Germinal center (tissue), 1 donor: ENCODE data around the gene WDFY1.
A peak's percentile ranks its signal among the peaks of the same experiment; 100 is the strongest.

ENCODE experiments used
- DNase-seq: peaks from one replicate; pipeline ENCODE4 v3.0.0; 2012; ENCODE audit warnings: mixed read lengths, low spot score

Gene WDFY1

DNA sequence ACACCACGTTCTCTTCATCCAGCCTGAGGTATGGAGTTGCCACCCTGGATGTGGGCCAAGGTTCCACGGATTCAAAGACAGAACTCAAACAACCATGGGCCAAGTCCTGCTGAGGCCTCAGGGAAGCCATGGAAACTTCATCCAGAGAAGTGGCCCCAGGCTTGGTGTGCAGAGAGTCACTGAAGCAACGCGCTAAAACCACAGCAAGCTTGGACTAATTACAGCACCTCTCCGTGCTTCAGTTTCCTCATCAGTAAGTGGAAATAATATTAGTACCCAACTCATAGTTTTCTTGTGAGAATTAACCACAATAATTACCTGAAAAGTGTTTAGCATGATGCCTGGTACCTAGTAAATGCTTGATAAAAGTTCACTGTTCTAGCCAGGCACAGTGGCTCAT, 88.6 kb downstream of the WDFY1 start:
- DNase-seq: no peak

DNA sequence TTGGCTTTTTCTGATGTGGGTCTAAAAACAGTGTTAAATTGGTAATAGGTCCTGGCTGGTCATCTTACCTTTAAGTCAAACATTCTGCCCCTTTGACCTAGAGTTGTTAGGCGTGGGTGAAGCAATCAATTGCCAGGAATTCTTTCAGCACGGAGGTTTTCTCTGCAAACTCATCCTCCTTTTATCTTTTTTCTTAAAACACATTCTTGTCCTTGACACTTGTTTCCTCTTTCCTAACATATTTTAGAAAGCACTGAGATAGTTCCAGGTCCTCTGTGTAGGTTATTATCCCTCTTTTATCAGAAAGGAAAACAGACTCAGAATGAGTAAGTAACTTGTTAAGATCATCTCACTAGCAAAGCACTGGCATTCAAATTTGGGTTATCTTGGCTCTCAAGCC, 89.1 kb downstream of the WDFY1 start:
- DNase-seq: no peak

DNA sequence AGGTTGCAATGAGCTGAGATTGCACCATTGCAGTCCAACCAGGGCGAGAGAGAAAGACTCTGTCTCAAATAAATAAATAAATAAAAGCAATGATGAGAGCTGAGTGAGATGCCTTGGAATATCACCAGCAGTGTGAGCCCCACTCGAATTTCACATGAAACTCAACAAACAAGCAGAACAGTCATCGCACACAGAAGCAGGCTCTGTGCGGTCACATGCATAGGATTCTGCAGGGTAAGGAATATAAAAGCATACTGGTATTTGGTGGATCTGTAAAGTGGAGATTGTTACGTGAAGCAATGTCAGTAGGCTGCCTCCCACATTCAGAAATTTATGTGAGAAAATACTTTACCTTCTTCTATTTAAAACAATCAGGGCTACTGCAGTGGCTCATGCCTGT, 89.7 kb downstream of the WDFY1 start:
- DNase-seq: no peak

DNA sequence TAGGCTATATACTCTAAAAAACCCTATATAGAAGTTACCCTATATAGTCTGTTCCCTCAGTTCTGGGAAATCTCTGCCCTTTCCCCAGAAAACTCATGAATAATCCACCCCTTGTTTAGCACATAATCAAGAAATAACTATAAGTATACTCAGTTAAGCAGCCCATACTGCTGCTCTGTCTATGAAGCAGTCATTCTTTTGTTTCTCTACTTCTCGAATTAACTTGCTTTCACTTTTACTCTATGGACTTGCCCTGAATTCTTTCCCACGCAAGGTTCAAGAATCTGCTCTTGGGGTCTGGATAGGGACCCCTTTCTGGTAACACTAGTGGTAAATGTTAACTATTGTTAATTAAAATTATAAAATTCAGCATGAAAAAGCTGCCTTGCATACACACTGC, 90.4 kb downstream of the WDFY1 start:
- DNase-seq: no peak

DNA sequence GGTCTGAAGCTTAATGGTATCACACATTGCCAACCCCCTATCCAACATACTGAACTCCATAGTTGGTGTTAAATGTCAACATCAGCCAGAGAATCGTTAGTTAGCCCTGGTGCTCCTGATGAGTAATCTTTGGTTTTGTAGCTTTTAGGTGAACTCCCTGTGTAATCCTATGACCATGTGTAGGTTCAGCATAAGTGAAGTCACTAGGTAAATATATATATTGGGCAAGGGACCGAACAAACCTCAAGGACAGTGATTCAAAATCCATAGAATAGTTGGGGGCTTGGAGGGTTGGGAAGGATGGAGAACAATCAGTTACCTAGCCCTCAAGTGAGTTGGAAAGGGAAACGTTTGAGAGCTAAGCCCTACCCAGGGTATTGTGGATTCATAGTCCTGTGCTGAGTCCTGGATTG, 91.7 kb downstream of the WDFY1 start:
- no peak for DNase-seq

DNA sequence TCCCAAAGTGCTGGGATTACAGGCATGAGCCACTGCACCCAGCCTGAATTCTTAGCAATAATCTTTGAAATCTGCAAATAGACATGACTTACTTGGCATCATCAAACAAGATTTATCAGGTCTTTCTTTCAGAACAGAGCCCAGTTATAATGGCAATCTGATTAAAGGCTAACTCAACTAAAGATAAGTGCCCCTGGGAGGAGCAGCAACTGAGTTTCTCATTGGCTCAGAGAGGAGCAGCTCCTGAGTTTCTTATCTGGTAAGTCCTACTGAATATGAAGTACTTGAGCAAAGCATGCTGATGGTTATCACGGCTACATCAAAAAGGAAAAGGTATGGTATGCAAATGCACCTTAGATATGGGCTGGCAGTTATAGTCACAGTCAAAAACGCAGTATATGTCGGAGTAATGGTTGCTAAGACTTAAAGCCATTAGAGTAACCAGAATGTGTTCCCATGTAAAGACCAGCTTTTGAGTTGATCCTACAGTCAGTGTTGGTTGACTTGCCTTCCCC, 92.8 kb downstream of the WDFY1 start:
- DNase-seq: no peak

DNA sequence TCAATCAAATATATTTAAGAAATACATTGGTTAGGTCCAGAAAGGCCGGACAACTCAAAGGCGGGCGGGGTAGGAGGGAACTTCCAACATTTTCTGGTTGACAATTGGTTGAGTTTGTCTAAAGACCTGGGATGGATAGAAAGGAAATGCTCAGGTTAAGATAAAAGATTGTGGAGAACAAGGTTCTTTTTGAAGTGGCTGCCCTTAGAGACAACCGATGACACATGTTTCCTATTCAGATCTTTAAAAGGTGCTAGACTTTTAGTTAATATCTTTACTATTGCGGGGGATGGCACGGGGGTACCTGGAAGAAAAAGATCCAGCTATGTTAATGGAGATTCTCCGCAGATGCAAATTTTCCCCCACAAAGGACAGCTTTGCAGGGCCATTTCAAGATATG, 97.7 kb downstream of the WDFY1 start:
- no peak for DNase-seq

DNA sequence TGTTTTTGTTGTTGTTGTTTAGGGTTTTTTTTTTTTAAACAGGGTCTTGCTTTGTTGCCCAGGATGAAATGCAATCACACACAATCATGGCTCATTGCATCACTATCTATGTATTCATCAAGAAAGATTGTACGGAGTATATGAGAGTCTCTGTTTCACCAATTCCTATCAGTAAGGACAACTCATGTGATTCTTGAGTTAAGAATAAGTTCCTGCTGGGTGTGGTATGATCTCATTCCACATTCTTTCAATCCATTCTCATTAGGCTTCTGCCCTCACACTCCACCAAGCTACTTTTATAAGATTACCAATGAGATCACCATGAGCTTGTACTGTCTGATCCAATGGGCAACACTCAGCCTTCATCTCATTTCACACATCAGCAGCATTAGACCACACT, 98.6 kb downstream of the WDFY1 start:
- no peak for DNase-seq

DNA sequence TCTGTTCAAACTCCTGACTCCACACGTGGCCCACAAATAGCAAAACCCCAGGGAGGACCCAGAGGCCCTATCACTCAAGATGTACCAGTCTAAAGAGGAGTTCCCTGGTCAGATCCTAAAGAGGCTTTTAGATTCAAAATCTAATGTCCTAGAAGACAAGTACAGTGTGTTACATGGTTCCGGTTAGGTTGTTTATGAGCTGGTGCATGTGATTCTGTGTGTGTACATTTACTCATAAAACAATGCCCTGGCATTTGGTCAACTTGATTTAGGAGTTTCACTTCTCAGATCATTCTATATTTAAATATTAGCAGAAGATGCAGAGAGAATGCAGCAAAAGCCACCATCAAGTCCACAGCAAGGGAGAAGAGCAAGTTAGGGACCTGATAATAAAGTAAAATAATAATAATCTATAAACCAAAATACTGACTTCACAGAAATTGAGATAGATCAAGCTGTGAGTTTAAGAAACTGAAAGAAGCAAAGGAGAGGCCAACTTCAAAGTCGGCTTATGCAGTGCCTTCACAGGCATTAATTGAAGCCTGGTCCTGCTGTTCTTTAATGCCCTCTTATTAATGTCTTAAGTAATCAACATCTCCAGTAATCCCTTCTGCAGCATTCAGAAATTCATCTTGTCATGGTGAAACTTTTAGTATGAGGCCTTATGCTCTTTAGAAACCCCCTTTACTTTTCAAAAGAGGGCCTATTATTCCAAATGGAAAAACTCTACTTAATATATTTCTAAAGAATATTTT, 103.5 kb downstream of the WDFY1 start:
- DNase-seq: peak; percentile 23

DNA sequence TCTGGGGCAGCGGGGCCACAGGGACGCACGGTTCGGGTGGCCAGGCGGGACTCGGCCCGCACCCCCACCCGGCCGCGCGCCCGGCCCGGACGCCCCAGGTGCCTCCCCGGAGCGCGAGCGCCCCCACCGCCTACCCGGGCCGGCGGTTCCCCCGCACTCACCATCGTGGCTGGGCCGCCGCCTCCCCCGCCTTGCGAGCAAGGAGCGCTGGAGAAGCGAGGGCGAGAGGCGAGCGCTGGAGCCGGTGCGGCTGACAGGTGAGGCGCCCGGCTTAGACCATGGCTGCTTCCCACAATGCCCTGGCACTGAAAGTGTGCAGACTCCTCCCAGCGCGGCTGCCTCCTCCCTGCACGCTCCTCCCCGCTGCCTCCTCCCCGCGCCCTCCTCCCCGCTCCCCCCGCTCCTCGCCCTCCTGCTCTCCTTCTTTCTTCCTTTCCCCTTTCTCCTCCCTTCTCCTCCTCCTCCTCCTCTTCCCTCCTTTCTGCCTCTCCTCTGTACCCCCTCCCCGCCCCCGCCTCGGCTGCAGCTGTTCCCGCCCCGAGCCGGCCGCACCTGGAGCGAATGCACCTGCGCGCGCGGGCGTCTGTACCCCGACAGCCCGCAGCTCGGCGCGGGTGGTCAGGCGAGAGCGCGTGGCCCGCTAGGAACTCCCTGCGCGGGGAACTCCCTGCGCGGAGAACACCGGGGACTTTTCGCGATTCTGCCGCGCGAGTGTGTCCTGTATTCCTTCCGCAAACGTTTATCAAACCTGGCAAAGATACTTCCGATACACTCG, 107.7 kb downstream of the WDFY1 start, which contains the start of gene AP1S3:
Gene AP1S3 (minus strand): TSS at position 296 of the 775 bp plus-strand sequence. CDS start 132 bp downstream, at position 164.
- DNase-seq: peak; percentile 90

DNA sequence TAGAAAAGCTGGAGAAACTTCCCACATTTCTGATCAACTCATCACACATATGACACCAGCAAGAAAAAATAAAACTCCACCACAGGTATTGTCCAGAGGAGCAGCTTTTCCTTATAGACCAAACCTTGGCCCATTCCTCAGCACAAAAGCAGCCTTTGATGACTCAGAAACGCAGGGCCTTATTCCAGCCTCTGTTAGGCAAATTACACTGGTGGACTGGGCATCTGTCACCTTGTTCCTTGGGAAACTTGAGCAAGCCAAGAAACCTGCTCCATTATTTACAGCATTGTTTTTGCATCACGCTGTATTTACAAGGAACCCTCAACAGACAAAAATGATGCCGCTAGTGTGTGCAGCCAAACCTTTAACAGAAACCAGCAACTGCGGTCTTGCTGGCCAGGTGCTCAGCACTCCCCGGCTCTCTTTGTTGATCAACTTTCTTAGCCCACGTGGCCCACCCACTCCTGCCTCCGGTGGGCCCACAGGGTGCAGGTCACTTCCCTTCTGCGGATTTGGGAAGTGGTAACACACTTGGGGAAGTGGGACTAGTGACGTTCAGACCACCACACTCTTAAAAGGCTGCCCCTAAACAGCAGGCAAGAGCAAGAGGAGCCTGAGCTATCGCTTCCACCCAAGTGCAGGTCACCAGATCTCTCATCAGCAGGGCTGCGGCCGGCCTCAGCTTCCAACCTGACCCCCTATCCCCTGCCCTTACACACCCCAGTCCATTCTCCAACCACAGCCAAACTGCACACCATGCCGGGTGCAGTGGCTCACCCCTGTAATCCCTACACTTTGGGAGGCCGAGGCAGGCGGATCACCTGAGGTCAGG, 109.2 kb downstream of the WDFY1 start:
- peak; percentile 89 for DNase-seq

DNA sequence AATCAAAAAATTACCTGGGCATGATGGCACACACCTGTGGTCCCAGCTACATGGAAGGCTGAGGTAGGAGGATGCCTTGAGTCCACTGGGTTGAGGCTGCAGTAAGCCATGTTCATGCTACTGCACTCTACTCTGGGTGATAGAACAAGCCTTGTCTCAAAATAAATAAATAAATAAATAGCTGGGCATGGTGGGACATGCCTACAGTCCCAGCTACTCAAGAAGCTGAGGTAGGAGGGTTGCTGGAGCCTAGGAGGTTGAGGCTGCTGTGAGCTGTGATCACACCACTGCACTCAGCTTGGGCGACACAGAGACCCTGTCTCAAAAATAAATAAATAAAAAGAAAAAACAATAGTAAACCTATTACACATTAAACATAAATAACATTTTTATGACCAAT, 110.7 kb downstream of the WDFY1 start:
- DNase-seq: no peak

DNA sequence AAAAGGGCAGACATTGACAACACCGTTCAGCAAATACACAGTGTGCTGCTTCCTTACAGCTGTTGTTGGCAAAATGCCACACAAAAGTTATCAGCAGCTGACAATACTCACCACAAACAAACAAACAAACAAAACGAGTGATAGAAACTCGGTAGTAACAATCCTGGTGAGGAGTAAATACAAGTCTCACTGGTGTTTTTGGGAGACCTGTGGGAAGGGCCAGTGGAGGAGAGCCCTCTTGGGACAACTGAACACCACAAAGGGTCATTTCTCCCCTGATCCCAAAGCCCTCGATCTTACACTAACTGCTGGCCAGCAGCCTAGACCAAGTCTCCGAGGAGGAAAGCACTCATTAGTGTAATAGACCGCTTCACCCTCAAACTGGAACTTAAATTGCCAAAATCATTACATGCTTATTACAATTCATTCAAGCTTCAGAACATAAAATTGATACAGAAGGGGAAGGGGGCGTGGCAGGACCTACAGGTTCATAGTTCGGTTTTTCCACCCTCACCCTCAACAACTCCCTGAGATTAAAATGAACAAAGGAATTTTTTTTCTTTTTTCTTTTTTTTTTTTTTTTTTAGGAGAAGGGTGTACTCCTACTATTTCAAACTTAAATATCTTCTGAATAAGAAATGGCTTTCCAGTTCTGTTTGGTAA, 112.8 kb downstream of the WDFY1 start:
- DNase-seq: no peak

DNA sequence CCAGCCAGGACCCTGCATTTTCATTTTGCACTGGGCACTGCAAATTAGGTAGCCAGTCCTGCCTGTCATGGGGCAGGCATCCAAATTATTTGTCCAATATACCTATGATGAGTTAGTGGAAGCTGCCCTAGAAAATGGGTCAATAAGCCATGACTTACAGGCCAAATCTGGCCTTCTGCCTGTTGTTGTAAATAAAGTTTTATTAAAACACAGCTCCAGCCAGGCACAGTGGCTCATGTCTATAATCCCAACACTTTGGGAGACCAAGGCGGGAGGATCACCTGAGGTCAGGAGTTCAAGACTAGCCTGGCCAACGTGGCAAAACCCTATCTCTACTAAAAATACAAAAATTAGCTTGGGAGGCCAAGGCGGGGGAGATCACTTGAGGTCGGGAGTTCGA, 116.0 kb downstream of the WDFY1 start:
- no peak for DNase-seq

DNA sequence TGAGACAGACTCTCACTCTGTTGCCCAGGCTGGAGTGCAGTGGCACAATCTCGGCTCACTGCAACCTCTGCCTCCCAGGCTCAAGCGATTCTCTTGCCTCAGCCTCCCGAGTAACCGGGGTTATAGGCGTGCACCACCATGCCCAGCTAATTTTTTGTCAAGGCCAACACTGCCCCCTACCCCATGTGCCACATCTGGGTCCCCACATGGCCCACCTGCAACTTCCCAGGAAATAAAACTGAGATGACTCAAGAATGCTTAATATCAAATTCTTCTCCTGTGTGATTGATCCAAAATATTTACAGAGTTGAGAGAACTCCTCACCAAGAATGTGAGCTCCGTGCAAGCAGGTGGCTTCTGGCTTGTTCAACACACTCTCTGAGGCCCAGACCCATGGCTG, 116.8 kb downstream of the WDFY1 start:
- DNase-seq: no peak

DNA sequence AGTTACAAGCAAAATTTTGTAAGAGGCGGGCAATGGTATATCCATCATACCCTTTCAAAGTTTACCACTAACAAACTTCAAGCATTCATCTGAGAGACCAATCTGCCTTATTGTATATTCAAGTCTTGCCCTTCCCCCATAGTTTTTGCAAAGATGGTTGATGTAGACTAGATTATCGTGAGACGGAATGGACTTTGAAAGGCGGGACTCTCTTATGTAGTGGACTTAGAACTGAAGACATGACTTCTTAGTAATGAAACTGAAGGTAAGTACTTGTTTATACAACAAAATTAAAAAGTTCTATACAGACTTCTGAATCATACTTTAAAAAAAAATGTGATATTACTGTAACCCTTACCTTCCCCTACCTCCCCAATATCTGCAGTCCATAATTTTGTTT, 118.1 kb downstream of the WDFY1 start:
- no peak for DNase-seq
